ENCODE results near the gene IGFBP1.
"Not testable (repeated sequence)": the region's sequence is repeated elsewhere in the genome, so short reads cannot be mapped to it uniquely, and the experiment has no call there.

Gene IGFBP1

DNA sequence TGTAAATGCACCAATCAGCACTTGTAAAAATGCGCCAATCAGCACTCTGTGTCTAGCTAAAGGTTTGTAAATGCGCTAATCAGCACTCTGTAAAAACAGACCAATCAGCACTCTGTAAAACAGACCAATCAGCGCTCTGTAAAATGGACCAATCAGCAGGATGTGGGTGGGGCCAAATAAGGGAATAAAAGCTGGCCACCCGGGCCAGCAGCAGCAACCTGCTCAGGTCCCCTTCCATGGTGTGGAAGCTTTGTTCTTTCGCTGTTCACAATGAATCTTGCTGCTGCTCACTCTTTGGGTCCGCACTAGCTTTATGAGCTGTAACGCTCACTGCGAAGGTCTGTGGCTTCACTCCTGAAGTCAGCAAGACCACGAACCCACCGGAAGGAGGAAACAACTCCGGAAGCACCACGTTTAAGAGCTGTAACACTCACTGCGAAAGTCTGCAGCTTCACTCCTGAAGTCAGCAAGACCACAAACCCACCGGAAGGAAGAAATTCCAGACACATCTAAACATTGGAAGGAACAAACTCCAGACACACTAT is 52.0 kb downstream of the IGFBP1 start:
- not testable (repeated sequence) for DNase-seq

DNA sequence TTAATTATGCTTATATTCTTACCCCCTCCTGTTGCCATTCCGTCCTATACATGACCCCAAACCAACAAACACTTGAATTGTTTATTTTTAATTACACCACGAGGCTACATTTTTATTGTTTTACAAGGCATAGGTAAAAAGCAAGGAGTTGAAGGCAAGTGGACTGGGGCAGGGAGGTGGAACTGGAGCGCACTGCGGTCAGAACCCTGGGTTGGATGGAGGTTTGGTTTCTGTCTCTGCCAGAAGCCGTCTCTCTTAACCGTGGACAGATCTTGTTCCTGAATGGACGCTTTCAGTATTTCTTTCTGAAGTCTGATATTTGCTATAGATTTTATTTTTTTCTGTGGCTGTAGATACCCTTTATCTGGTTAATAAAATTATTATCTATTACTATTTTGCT is 52.7 kb downstream of the IGFBP1 start:
- no peak for DNase-seq
